ENCODE data around the gene RIBC1. TPM values are rescaled to one million over a fixed set of nuclear protein-coding genes. Genes with fewer than 3 reads are reported as not detected.

The RIBC1 gene
- total and polyA plus RNA-seq, 9 of the 15 experiments (the other 6 are each of a cell fraction or from before 2014, with no cell fraction given): 0.07 to 0.51 (median 0.44) TPM

DNA sequence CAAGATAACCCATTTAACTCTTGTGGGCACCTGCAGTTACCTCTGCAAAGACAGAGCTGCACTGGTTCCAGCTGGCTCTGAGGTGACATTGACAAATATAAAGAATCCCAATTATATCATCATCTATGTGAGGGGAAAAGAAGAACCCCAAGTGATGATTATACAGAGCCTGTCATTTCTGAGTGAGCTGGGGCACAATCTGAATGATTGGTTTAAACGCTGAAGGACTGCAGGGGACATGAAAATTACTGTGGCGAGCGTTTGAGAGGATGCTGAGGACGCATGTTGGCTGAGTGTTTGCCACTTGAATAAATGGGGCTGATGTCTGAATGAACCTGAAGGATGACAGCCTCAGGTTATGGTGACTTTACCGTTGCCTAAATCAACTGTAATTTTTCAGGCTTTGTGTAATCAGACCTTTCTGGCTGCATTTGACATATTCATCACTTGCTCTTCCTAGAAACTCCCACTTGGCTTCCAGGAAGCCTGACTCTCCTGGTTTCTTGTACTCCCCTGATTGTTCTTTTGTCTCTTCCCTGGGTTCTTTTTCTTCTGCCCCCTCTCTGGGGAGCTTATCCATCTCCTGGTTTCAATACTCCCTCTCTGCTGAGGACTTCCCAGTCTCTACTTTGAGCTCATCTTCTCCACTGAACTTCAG lies 15.6 kb downstream of the RIBC1 start:
- intact Hi-C loops (cut with micrococcal nuclease): no loop called here
- Histone ChIP-seq H3K36me3 (ENCODE audit: control insufficient read depth, insufficient read depth, low read length) (no peaks in the 10 kb centered on the region), H3K79me2 (ENCODE audit: control insufficient read depth, insufficient read depth, low read length) (peaks cover 9% of the 10 kb centered on the region), H3K4me2 (ENCODE audit: insufficient read depth, low read length) (no peak overlapping the region), H3K4me1 (replicated peaks in 1 of 2; ENCODE audit: control insufficient read depth in 2 of 2, insufficient read depth in 2 of 2, low read length in 2 of 2) (peaks cover 11 to 16% of the 10 kb centered on the region in 2 experiments; a peak in 3 of 5 replicates), H3K27ac (ENCODE audit: extremely low read depth, low read depth, low read length) (no peak overlapping the region), H3K4me3 (no peak overlapping the region), H3K9me1 (ENCODE audit: control insufficient read depth, insufficient read depth, low read length) (no peaks in the 10 kb centered on the region), H3K9me3 (replicated peaks; ENCODE audit: control insufficient read depth, insufficient read depth, low read depth, low read length) (no peaks in the 10 kb centered on the region), H3K9ac (ENCODE audit: insufficient read depth in 1 of 2, low read depth in 2 of 2, low read length in 2 of 2) (no peak overlapping the region), H4K20me1 (replicated peaks; ENCODE audit: control insufficient read depth, insufficient read depth, low read length) (no peaks in the 10 kb centered on the region), H2AFZ (ENCODE audit: low read depth, low read length) (no peak overlapping the region), H3K27me3 (ENCODE audit: control insufficient read depth in 2 of 2, insufficient read depth in 2 of 2, low read length in 2 of 2) (no peaks in the 10 kb centered on the region; a peak in 2 of 5 replicates)
- ATAC-seq (no peak), DNase-seq (ENCODE audit: extremely low read depth in 1 of 4, low spot score in 3 of 4) (peak in 1 of 4 experiments; percentile 55), FAIRE-seq (no peak)
- whole genome bisulfite sequencing (ENCODE audit: insufficient coverage, low coverage, missing lambda C conversion rate): 7% methylated on average over 5 of the region's 5 CpGs
- no TSS peak for BruUV-seq (replicated peaks)
- TF ChIP-seq HDGF (IDR thresholded peaks at IDR 0.05) (no peak), EGR1 (conservative IDR thresholded peaks at IDR 0.05) (peak; percentile 53), MTA2 (IDR thresholded peaks at IDR 0.05; ENCODE audit: low read depth) (no peak), TFAM (CRISPR knock-in tag; conservative IDR thresholded peaks at IDR 0.05) (no peak), TRIM28 (IDR thresholded peaks at IDR 0.05) (no peak), ARID1B (IDR thresholded peaks at IDR 0.05) (0 out of 2 replicates have a peak, but pooled peaks have one; percentile 35), SMAD1 (IDR thresholded peaks at IDR 0.05; ENCODE audit: low read depth, low read length, partially characterized antibody) (no peak), ZNF79 (CRISPR knock-in tag; IDR thresholded peaks at IDR 0.05; ENCODE audit: low read depth) (no peak)
- TF ChIP-seq, protein P1, sequence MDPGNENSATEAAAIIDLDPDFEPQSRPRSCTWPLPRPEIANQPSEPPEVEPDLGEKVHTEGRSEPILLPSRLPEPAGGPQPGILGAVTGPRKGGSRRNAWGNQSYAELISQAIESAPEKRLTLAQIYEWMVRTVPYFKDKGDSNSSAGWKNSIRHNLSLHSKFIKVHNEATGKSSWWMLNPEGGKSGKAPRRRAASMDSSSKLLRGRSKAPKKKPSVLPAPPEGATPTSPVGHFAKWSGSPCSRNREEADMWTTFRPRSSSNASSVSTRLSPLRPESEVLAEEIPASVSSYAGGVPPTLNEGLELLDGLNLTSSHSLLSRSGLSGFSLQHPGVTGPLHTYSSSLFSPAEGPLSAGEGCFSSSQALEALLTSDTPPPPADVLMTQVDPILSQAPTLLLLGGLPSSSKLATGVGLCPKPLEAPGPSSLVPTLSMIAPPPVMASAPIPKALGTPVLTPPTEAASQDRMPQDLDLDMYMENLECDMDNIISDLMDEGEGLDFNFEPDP (CRISPR knock-in tag; IDR thresholded peaks at IDR 0.05): no peak
- TF ChIP-seq, protein P2, sequence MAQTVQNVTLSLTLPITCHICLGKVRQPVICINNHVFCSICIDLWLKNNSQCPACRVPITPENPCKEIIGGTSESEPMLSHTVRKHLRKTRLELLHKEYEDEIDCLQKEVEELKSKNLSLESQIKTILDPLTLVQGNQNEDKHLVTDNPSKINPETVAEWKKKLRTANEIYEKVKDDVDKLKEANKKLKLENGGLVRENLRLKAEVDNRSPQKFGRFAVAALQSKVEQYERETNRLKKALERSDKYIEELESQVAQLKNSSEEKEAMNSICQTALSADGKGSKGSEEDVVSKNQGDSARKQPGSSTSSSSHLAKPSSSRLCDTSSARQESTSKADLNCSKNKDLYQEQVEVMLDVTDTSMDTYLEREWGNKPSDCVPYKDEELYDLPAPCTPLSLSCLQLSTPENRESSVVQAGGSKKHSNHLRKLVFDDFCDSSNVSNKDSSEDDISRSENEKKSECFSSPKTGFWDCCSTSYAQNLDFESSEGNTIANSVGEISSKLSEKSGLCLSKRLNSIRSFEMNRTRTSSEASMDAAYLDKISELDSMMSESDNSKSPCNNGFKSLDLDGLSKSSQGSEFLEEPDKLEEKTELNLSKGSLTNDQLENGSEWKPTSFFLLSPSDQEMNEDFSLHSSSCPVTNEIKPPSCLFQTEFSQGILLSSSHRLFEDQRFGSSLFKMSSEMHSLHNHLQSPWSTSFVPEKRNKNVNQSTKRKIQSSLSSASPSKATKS (CRISPR knock-in tag; IDR thresholded peaks at IDR 0.05): no peak
- TF ChIP-seq, protein P3, sequence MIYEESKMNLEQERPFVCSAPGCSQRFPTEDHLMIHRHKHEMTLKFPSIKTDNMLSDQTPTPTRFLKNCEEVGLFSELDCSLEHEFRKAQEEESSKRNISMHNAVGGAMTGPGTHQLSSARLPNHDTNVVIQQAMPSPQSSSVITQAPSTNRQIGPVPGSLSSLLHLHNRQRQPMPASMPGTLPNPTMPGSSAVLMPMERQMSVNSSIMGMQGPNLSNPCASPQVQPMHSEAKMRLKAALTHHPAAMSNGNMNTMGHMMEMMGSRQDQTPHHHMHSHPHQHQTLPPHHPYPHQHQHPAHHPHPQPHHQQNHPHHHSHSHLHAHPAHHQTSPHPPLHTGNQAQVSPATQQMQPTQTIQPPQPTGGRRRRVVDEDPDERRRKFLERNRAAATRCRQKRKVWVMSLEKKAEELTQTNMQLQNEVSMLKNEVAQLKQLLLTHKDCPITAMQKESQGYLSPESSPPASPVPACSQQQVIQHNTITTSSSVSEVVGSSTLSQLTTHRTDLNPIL (CRISPR knock-in tag; IDR thresholded peaks at IDR 0.05): no peak
- POLR2A ChIA-PET: no interaction called here
- in situ Hi-C loops (cut with MboI): no loop called here
- CTCF ChIA-PET (ENCODE audit: low intra/inter-chr PET ratio): interaction anchor here (0.6 kb wide), 1 partner anchor 121 kb away, joined by 3 read pairs; no protein-coding TSS in a partner anchor
